ENCODE results near the gene GPRIN1.
A peak's percentile ranks its signal among the peaks of the same experiment; 100 is the strongest.

DNA sequence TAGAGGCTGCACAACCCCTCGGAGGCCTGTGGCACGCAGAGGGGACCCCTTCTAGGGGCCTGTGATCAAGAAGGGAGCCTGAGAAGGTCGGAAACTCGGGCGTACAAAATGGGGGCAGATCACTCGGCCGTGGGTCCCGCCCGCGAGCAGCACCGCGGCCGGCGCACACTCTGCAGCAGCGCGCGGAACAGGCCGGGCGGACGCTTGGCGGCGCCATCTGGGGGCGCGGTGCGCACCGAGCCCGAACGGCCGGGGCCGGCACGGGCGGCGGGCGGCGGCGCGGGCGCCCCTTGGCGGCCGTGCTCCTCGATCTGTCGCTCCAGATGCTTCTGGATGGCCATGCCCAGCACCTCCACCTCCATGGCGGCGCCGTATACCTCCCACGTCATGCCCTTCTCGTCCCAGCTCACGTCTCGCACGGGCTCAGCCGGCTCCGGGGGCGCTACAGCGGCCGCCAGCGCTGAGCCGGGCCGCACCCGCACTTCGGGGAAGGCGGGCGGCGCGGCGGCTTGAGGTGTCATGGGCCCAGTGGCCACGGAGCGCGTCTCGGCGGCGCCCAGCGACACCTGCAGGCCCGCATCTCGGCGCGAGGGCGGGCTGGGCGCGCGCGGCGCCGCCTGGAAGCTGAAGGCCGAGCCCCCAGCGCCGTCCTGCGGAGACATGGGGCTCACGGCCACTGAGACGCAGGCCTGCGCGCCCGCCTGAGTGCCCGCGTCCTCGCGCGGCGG lies 13.1 kb downstream of the GPRIN1 start:
- TF ChIP-seq, protein P1, sequence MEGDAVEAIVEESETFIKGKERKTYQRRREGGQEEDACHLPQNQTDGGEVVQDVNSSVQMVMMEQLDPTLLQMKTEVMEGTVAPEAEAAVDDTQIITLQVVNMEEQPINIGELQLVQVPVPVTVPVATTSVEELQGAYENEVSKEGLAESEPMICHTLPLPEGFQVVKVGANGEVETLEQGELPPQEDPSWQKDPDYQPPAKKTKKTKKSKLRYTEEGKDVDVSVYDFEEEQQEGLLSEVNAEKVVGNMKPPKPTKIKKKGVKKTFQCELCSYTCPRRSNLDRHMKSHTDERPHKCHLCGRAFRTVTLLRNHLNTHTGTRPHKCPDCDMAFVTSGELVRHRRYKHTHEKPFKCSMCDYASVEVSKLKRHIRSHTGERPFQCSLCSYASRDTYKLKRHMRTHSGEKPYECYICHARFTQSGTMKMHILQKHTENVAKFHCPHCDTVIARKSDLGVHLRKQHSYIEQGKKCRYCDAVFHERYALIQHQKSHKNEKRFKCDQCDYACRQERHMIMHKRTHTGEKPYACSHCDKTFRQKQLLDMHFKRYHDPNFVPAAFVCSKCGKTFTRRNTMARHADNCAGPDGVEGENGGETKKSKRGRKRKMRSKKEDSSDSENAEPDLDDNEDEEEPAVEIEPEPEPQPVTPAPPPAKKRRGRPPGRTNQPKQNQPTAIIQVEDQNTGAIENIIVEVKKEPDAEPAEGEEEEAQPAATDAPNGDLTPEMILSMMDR (IDR thresholded peaks at IDR 0.05), result peak; percentile 41
- TF ChIP-seq EZH2 (IDR thresholded peaks at IDR 0.05) (no peak), EZH2phosphoT487 (IDR thresholded peaks at IDR 0.05) (no peak)
